Fibroblast of skin of scalp (primary cell): Measurements from ENCODE around the gene GRAMD1C.

Experiments used
- DNase-seq: peaks from one replicate; pipeline ENCODE4 v3.0.0-alpha.2; 2013

GRAMD1C gene

GRCh38 chr3:113852506-113852905, 13.9 kb downstream of the GRAMD1C start:
- DNase-seq = no peak

GRCh38 chr3:113867506-113867905, 28.9 kb downstream of the GRAMD1C start:
- peak; percentile 18 for DNase-seq

- DNase-seq = no peak
Measured at GRCh38 chr3:113873293-113873692, 34.7 kb downstream of the GRAMD1C start.

- no peak for DNase-seq
Measured at GRCh38 chr3:113873814-113874526, 35.4 kb downstream of the GRAMD1C start.

- no peak for DNase-seq
Measured at GRCh38 chr3:113878403-113878802, 39.8 kb downstream of the GRAMD1C start.

- DNase-seq = no peak
Measured at GRCh38 chr3:113885050-113885449, 46.5 kb downstream of the GRAMD1C start.

GRCh38 chr3:113890256-113890900, 51.8 kb downstream of the GRAMD1C start:
- DNase-seq = no peak

- DNase-seq = no peak
Measured at GRCh38 chr3:113894927-113895326, 56.3 kb downstream of the GRAMD1C start.

GRCh38 chr3:113895964-113896363, 57.4 kb downstream of the GRAMD1C start:
- no peak for DNase-seq

GRCh38 chr3:113896930-113897329, 58.3 kb downstream of the GRAMD1C start:
- DNase-seq = no peak

- no peak for DNase-seq
Measured at GRCh38 chr3:113897373-113897777, 58.8 kb downstream of the GRAMD1C start.

- peak; percentile 63 for DNase-seq
Measured at GRCh38 chr3:113898892-113899291, 60.3 kb downstream of the GRAMD1C start.

GRCh38 chr3:113906568-113907140, 68.1 kb downstream of the GRAMD1C start:
- DNase-seq = no peak

- no peak for DNase-seq
Measured at GRCh38 chr3:113908133-113908532, 69.5 kb downstream of the GRAMD1C start.

GRCh38 chr3:113910966-113911365, 72.4 kb downstream of the GRAMD1C start:
- DNase-seq = peak; percentile 24

- DNase-seq = peak; percentile 38
Measured at GRCh38 chr3:113912552-113913236, 74.1 kb downstream of the GRAMD1C start.

GRCh38 chr3:113914646-113915045, 76.1 kb downstream of the GRAMD1C start:
- peak; percentile 88 for DNase-seq

- no peak for DNase-seq
Measured at GRCh38 chr3:113927556-113927955, 89.0 kb downstream of the GRAMD1C start.

- DNase-seq = no peak
Measured at GRCh38 chr3:113946831-113947230, 108.2 kb downstream of the GRAMD1C start.

GRCh38 chr3:113947372-113948014, 108.9 kb downstream of the GRAMD1C start, which contains the start of gene ZDHHC23:
Gene ZDHHC23 (plus strand): TSS chr3:113948013. CDS start chr3:113948803, 790 bp downstream.
- DNase-seq = peak; percentile 26

GRCh38 chr3:113948015-113948917, 109.7 kb downstream of the GRAMD1C start:
- DNase-seq = no peak

GRCh38 chr3:113952921-113953320, 114.3 kb downstream of the GRAMD1C start:
- DNase-seq = peak; percentile 32
